GM10248 (cell line): ENCODE measurements around the gene BEST2.

ENCODE experiments used
- CTCF ChIA-PET: fragments of 300-600 bp; sonication (Branson Sonifier 250); formaldehyde crosslinking; extraction: SDS; loops from one replicate; lab custom pipeline; 2021; ENCODE audit warnings: antibody characterized with exemption; lab: Yijun Ruan, JAX
- POLR2A ChIA-PET: fragments of 350-650 bp; sonication (Branson Sonifier 250); formaldehyde crosslinking; extraction: SDS; loops from one replicate; lab custom pipeline; 2020; ENCODE audit warnings: antibody characterized with exemption; lab: Yijun Ruan, JAX
- DNase-seq: peaks from one replicate; pipeline ENCODE4 v3.0.0; 2012; ENCODE audit errors: extremely low spot score
- CTCF ChIP-seq: IDR thresholded peaks from 2 replicates; pipeline ENCODE4 v1.5.1; 2012; ENCODE audit warnings: mild to moderate bottlenecking, low read depth; ENCODE audit errors: extremely low read depth, missing control alignments, control extremely low read depth

BEST2 gene

DNA sequence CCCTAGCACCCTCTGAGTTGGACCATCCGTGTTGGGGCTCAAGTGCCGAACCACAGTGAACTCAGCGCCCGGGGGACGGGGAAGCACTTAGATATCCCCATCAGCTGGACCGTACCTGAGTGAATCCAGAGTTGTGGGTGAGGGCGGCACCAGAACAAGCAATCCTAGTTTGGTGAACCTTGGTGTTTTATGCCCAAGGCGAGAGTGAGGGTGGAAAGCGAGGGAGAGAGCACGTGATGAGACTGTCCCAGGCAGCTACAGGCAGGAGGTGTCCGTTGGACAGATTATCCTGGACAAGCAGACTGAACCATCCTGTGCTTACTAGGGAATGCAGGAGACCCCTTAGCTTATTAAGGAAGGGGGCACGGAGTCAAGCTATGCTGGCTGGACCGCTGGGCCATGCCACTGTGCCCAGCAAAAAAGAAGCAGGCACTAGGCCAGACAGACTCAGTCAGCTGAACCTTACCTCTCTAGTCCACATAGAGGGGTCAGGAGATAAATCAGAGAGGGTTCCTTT is 13.7 kb upstream of the BEST2 start:
- ChIA-PET CTCF (interaction anchor here (0.9 to 23.7 kb wide), 4 partner anchors 11 to 59 kb away, joined by 5 to 412 read pairs (median 16); no protein-coding TSS in a partner anchor), POLR2A (no interaction called here)
- DNase-seq, result no peak
- no peak for TF ChIP-seq CTCF

GRCh38 chr19:12745166-12745897 is 6.3 kb upstream of the BEST2 start:
- DNase-seq, result no peak
- no peak for TF ChIP-seq CTCF
- ChIA-PET CTCF (interaction anchor here (1.5 to 23.7 kb wide), 4 partner anchors 17 to 102 kb away, joined by 5 to 412 read pairs (median 6); no protein-coding TSS in a partner anchor), POLR2A (no interaction called here)

- no peak for DNase-seq
- ChIA-PET CTCF (interaction anchor here (1.3 to 23.7 kb wide), 2 partner anchors 9 to 14 kb away, joined by 3 to 412 read pairs; no protein-coding TSS in a partner anchor), POLR2A (no interaction called here)
- TF ChIP-seq CTCF, result no peak
Observed at GRCh38 chr19:12748489-12748888, 3.1 kb upstream of the BEST2 start.

GRCh38 chr19:12749938-12750521 is 1.6 kb upstream of the BEST2 start:
- no peak for DNase-seq
- ChIA-PET CTCF (interaction anchor here (0.6 to 23.7 kb wide), 2 partner anchors 12 to 214 kb away, joined by 3 to 412 read pairs; no protein-coding TSS in a partner anchor), POLR2A (no interaction called here)
- TF ChIP-seq CTCF, result no peak

DNA sequence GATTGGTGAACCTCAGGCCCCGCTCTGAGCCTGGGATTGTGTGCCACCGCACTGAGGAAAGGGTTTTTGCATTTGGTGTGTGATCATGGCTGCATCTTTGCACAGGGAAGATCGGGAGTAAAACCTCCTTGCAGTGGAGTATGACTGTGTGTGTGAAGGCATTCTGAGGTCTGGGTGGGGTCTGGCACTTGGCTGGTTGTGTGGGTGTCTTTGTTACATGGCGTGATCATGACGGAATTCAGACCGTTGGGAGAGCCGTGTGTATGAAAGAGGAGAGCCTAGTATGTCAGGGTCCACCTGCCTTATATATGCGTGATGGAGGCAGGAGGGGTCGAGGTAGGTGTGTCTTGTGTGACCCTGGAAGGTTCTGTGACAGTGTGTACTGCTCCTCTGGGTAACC is 740 bp upstream of the BEST2 start:
- no peak for TF ChIP-seq CTCF
- POLR2A ChIA-PET, result no interaction called here
- CTCF ChIA-PET, result interaction anchor here (23.7 kb wide), 1 partner anchor 12 kb away, joined by 412 read pairs; no protein-coding TSS in a partner anchor
- DNase-seq, result no peak

DNA sequence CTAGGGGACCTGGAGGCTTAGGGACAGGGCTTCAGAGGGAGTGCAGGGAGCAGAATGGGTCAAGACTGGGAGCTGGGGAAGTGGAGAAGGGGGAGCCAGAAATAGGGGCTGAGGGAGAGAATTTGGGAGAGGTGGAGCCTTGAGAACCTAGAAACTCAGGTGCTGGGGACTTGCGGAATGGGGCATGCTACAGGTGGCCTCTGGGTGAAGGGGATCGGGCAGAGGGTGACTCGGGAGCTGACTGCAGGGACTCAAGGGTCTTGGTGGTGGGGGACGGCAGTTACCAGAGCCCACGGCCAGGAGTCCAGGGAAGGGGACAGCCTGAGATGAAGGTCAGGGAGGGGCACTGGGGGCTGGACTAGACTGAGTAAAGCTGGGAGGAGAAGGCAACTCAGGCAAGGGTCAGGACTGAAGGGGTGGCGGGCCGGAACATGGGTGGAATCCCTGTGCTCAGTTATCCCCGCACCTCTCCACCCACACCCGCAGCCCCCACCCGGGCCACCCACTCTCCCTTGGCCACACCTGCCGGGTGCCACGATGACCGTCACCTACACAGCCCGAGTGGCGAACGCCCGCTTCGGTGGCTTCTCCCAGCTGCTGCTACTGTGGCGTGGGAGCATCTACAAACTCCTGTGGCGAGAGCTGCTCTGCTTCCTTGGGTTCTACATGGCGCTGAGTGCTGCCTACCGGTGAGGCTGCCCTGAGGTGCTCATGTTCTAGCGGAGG is 628 bp downstream of the BEST2 start:
- POLR2A ChIA-PET, result interaction anchor here (1.1 kb wide), 1 partner anchor 53 kb away, joined by 5 read pairs; no protein-coding TSS in a partner anchor
- CTCF ChIA-PET, result interaction anchor here (0.7 to 23.7 kb wide), 6 partner anchors 10 to 96 kb away, joined by 3 to 412 read pairs (median 4); no protein-coding TSS in a partner anchor
- TF ChIP-seq CTCF, result no peak
- no peak for DNase-seq
